AG10803 (cell line): ENCODE data around the gene LZTR1.
"Not testable (repeated sequence)": the region's sequence is repeated elsewhere in the genome, so short reads cannot be mapped to it uniquely, and the experiment has no call there.

Source experiments
- DNase-seq: peaks from one replicate; pipeline ENCODE4 v3.0.0; 2010; ENCODE audit warnings: low read depth
- H3K4me3 ChIP-seq: 2 replicates; pipeline ENCODE4 v1.5.1; 2011; ENCODE audit warnings: mild to moderate bottlenecking, low read length, control low read depth
- CTCF ChIP-seq: conservative IDR thresholded peaks from 2 replicates; pipeline ENCODE4 v1.5.1; 2011; ENCODE audit warnings: mild to moderate bottlenecking, low read length, control low read depth, inconsistent platforms

LZTR1 gene

DNA sequence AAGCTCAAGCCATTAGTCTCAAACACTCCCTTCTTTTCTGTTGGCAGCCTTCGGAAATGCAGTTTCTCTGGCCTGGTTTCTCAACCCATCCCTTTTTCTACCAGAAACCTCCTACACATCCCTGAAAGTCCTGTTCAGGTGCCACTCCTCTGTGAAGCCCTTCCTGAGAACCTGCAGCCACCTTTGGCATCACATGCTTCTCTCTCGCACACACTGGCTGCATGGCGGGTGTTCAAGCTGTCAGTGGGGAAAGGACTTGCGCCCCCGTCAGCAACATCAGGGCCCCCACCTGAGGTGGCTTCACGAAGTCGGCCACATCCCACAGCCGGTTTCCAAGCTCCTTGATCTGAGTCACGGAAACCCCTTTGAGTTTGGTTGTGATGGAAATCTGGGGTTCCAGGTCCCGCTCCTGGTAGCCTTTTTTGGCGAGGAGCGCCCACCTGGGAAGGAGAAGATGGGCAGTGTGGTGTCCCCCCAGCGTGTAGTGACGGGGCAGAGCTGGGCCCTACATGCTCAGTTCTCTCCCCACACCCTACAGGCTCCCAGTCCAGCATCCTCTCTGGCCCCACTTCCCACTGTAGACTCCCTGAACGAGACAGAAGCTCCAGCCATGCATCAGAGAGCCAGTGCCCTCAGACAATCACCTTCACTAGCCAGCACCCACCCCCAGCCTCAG lies 61.9 kb downstream of the LZTR1 start:
- DNase-seq = no peak
- peak overlapping the region; percentile 41 for H3K4me3 ChIP-seq
- TF ChIP-seq CTCF = no peak

DNA sequence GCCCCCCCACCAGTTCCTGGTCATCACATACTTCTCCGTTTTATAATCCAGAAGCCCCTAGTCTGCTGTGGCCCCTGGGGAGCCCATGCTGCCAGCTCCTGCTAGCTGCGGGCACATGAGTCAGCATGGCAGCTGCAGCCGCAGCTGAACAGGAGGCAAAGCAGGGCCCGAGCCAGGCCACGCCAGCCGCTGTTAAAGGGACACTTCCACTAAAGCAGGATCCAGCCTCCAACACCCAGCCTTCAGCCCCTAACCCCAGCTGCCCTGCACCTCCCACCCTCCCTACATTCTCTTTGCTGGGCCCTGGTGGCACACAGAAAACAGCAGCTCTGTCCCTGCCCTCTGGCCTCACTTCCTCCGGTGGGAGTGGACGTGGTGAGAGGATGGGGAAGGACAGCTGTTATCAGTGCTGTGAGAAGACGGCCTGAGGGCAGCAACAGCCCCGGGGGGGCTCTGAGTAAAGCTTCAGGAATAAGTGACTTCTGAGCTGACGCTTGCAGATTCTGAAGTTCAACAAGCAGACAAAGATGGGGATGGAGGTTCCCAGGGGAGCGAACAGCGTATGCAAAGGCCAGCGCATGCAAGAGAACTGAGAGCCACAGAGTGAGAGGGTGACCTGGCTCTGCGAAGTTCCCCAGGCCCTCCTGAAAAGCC lies 63.0 kb downstream of the LZTR1 start:
- peak; percentile 66 for DNase-seq
- TF ChIP-seq CTCF = no peak
- peak overlapping the region; percentile 53 for H3K4me3 ChIP-seq

GRCh38 chr22:21045585-21046294 lies 63.6 kb downstream of the LZTR1 start, which contains the start of gene LRRC74B:
LRRC74B (plus strand) TSS chr22:21045946; CDS start chr22:21045987, 41 bp downstream.
- TF ChIP-seq CTCF = no peak
- peak within 1 kb of the TSS; percentile 69 for H3K4me3 ChIP-seq
- DNase-seq = peak; percentile 90

DNA sequence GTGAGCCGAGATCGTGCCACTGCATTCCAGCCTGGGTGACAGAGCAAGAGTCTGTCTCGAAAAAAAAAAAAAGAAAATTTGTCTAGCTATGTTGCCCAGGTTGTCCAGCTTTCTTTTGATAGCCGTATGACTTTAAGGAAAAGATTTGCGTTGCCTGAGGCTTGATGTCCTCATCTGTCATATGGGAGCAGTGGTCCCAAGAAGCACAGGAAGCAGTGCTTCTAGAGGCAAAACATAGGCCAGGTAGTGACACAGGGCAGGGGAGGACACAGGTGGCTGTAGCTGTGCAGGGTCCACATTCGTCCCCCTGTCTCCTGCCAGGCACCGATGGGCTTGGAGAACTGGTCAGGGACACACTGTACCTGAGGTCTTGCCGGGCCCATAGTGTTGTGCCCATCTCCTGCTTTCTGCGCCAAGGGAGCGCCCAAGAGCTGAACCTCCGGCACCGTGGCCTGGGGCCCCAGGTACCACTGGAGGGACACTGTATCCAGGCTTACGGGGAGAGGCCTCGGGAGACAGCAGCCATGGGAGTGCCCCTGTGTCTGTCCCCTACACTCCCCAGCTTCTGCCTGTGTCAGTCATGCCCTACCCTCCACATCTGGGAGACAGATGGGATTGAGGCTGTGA lies 65.1 kb downstream of the LZTR1 start:
- DNase-seq = no peak
- TF ChIP-seq CTCF = no peak

DNA sequence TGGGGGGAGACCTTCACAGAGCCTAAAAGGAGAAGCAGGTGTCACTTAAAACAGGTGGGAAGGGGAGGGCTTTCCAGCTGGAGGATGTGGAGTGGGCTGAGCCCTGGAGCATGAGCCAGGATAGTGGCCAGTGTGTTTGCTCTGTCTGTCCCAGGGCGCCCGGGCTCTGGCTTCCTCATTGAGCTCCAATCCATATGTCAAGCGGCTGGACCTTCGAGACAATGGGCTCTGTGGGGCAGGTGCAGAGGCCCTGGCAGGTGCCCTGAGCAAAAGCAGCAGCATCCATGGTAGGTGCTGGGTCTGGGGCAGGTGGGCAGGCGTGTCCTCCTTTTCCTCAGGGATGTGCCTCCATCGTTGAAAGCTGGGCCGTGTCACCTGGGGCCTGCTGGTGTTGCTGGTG lies 65.6 kb downstream of the LZTR1 start:
- H3K4me3 ChIP-seq = no peak overlapping the region
- no peak for TF ChIP-seq CTCF
- no peak for DNase-seq

More for the DNA sequence above, 65.1 kb downstream of the LZTR1 start:
- H3K4me3 ChIP-seq = no peak overlapping the region

GRCh38 chr22:21048448-21048847 lies 66.4 kb downstream of the LZTR1 start:
- not testable (repeated sequence) for H3K4me3 ChIP-seq, DNase-seq
